ENCODE measurements around the gene PCDHGB6.
A peak's percentile ranks its signal among the peaks of the same experiment; 100 is the strongest.
"Not testable (repeated sequence)": the region's sequence is repeated elsewhere in the genome, so short reads cannot be mapped to it uniquely, and the experiment has no call there.

Gene PCDHGB6

DNA sequence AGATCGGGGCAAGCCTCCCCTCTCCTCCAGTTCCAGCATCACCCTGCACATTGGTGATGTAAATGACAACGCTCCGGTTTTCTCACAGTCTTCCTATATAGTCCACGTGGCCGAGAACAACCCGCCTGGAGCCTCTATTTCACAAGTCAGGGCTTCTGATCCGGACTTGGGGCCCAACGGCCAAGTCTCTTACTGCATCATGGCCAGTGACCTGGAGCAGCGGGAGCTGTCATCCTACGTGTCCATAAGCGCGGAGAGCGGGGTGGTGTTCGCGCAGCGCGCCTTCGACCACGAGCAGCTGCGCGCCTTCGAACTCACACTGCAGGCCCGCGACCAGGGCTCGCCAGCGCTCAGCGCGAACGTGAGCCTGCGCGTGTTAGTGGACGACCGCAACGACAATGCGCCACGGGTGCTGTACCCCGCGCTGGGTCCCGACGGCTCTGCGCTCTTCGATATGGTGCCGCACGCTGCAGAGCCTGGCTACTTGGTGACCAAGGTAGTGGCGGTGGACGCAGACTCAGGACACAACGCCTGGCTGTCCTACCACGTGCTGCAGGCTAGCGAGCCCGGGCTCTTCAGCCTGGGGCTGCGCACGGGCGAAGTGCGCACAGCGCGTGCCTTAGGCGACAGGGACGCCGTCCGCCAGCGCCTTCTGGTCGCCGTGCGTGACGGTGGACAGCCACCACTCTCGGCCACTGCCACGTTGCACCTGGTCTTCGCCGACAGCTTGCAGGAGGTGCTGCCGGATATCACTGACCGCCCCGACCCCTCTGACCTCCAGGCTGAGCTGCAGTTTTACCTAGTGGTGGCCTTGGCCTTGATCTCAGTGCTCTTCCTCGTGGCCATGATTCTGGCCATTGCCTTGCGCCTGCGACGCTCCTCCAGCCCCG lies 18.4 kb upstream of the PCDHGB6 start:
- no peak for DNase-seq

DNA sequence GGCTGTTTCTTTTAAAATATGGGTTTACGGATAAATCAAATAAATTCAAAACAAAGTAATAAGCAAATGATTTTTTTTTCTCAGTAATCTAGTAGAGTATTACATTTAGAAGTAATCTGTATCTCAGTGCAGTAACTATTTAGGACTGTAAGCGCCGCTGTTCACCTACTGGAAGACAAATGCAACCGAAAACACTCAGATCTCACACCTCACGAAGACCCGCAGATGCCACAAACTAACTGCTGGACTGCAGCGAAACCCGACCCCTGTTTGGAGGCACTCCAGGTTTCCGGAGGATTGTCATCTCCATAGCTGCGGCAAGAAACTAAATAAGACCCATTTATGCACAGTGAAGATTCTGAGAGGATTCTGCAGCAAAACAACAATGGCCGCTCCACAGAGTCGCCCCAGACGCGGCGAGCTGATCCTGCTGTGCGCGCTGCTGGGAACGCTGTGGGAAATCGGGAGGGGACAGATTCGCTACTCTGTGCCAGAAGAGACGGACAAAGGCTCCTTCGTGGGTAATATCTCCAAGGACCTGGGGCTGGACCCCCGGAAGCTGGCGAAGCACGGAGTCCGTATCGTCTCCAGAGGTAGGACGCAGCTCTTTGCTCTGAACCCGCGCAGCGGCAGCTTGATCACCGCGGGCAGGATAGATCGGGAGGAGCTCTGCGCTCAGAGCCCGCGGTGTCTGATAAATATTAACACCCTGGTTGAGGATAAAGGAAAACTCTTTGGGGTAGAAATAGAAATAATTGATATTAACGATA lies 15.2 kb upstream of the PCDHGB6 start, which contains the start of gene PCDHGA8:
Gene PCDHGA8, plus strand, starts transcription at position 205 of the 770 bp plus-strand sequence. Its CDS starts 181 bp downstream, at position 386.
- peak; percentile 10 for DNase-seq

DNA sequence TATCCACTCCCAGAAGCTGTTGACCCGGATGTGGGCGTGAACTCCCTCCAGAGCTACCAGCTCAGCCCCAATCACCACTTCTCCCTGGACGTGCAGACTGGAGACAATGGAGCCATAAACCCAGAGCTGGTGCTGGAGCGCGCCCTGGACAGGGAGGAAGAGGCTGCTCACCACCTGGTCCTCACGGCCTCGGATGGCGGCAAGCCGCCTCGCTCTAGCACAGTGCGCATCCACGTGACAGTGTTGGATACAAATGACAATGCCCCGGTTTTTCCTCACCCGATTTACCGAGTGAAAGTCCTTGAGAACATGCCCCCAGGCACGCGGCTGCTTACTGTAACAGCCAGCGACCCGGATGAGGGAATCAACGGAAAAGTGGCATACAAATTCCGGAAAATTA lies 14.6 kb upstream of the PCDHGB6 start:
- DNase-seq = no peak

DNA sequence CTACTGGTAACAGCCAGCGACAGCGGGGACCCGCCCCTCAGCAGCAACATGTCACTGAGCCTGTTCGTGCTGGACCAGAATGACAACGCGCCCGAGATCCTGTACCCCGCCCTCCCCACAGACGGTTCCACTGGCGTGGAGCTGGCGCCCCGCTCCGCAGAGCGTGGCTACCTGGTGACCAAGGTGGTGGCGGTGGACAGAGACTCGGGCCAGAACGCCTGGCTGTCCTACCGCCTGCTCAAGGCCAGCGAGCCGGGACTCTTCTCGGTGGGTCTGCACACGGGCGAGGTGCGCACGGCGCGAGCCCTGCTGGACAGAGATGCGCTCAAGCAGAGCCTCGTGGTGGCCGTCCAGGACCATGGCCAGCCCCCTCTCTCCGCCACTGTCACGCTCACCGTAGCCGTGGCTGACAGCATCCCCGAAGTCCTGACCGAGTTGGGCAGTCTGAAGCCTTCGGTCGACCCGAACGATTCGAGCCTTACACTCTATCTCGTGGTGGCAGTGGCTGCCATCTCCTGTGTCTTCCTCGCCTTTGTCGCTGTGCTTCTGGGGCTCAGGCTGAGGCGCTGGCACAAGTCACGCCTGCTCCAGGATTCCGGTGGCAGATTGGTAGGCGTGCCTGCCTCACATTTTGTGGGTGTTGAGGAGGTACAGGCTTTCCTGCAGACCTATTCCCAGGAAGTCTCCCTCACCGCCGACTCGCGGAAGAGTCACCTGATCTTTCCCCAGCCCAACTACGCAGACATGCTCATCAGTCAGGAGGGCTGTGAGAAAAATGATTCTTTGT lies 13.2 kb upstream of the PCDHGB6 start:
- not testable (repeated sequence) for DNase-seq

DNA sequence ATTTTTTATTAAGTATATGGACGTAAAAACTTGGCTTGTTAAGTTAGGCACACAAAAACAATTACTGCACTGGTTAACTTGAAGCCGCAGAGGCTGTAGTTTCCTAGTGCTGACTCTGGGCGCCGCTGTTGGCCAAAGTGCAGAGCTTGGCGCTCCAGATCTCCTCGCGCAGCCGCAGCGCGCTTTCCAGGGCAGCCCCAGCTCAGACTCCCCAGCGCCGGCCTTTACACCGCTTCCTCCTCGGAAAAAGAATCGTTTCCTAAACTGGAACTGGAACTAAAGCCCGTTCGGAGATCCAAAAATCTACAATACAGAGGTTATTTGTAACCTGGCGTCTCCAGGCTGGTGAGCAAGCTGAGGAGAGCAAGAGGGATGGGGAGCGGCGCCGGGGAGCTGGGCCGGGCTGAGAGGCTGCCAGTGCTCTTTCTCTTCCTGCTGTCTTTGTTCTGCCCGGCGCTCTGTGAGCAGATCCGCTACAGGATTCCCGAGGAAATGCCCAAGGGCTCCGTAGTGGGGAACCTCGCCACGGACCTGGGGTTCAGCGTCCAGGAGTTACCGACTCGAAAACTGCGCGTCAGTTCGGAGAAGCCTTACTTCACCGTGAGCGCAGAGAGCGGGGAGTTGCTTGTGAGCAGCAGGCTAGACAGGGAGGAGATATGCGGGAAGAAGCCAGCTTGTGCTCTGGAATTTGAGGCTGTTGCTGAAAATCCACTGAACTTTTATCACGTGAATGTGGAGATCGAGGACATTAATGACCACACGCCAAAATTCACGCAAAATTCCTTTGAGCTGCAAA lies 9.9 kb upstream of the PCDHGB6 start, which contains the start of gene PCDHGB5:
Gene PCDHGB5, plus strand, starts transcription at position 192 of the 796 bp plus-strand sequence. Its CDS starts 181 bp downstream, at position 373.
- DNase-seq = peak; percentile 70

DNA sequence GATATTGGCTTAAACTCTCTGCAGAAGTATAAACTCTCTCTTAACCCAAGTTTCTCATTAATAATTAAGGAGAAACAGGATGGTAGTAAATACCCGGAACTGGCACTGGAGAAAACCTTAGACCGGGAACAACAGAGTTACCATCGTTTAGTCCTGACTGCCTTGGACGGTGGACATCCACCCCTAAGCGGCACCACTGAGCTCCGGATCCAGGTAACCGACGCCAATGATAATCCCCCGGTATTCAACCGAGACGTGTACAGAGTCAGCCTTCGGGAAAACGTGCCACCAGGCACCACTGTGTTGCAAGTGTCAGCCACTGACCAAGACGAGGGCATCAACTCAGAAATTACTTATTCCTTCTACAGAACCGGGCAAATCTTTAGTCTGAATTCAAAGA lies 9.2 kb upstream of the PCDHGB6 start:
- DNase-seq = no peak

DNA sequence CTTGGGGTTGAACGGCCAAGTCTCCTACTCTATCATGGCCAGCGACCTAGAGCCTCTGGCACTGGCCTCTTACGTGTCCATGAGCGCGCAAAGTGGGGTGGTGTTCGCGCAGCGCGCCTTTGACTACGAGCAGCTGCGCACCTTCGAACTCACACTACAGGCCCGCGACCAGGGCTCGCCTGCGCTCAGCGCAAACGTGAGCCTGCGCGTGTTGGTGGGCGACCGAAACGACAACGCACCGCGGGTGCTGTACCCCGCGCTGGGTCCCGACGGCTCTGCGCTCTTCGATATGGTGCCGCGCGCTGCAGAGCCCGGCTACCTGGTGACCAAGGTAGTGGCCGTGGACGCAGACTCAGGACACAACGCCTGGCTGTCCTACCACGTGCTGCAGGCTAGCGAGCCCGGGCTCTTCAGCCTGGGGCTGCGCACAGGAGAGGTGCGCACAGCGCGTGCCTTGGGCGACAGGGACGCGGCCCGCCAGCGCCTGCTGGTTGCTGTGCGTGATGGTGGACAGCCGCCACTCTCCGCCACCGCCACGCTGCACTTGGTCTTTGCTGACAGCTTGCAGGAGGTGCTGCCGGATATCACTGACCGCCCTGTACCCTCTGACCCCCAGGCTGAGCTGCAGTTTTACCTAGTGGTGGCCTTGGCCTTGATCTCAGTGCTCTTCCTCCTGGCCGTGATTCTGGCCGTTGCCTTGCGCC lies 8.1 kb upstream of the PCDHGB6 start:
- no peak for DNase-seq

DNA sequence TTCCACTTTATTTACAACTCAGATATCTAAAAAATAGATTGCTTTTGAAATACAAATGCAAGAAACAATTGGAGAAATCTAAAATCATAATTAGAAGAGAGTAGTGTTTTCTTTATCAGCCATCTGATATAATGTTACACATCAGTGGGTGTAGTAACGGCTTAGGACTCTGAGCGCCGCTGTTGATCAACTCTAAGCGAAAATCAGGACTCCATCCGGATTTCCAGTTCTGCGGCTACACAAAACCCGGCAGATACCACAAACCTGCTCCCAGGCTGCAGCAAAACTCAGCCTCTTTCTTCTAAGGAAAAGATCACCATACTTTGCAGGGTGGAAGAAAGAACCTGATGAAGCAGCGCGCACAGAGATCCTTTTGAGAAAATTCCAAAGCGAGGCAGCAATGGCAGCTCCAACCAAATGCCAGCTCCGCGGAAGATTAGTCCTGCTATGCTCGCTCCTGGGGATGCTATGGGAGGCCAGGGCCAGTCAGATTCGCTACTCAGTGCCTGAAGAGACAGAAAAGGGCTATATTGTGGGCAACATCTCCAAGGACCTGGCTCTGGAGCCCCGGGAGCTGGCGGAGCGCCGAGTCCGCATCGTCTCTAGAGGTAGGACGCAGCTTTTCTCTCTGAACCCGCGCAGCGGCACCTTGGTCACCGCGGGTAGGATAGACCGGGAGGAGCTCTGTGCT lies 5.1 kb upstream of the PCDHGB6 start, which contains the start of gene PCDHGA9:
Gene PCDHGA9, plus strand, starts transcription at position 226 of the 691 bp plus-strand sequence. Its CDS starts 175 bp downstream, at position 401.
- peak; percentile 49 for DNase-seq

DNA sequence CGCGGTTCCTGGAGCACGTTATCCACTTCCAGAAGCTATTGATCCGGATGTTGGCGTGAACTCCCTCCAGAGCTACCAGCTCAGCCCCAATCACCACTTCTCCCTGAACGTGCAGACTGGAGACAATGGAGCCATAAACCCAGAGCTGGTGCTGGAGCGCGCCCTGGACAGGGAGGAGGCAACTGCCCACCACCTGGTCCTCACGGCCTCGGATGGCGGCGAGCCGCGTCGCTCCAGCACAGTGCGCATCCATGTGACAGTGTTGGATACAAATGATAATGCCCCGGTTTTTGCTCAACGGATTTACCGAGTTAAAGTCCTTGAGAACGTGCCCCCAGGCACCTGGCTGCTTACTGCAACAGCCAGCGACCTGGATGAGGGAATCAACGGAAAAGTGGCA lies 4.4 kb upstream of the PCDHGB6 start:
- DNase-seq = no peak

DNA sequence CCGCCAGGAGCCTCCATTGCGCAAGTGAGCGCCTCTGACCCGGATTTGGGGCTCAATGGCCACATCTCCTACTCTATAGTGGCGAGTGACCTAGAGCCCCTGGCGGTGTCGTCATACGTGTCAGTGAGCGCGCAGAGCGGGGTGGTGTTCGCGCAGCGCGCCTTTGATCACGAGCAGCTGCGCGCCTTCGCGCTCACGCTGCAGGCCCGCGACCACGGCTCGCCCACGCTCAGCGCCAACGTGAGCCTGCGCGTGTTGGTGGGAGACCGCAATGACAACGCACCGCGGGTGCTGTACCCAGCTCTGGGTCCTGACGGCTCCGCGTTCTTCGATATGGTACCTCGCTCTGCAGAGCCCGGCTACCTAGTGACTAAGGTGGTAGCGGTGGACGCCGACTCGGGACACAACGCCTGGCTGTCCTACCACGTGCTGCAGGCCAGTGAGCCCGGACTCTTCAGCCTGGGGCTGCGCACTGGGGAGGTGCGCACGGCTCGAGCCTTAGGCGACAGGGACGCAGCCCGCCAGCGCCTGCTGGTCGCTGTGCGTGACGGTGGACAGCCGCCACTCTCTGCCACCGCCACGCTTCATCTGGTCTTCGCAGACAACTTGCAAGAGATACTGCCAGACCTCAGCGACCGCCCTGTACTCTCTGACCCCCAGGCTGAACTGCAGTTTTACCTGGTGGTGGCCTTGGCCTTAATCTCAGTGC lies 1.9 kb downstream of the PCDHGB6 start:
- no peak for DNase-seq

DNA sequence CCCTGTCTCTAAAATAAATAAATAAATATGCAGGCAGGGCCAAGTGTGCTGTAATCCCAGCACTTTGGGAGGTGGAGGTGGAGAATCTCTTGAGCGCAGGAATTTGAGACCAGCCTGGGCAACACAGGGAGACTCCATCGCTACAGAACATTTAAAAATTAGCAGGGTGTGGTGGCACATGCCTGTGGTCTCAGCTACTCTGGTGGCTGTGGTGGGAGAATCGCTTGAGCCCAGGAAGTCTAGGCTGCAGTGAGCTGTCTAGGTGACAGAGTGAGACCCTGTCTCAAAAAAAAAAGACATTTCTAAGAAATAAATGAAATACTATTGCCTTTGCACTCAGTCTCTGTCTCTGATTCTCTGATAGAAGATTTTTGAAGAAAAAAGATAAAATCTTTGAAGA lies 3.8 kb downstream of the PCDHGB6 start:
- no peak for DNase-seq

DNA sequence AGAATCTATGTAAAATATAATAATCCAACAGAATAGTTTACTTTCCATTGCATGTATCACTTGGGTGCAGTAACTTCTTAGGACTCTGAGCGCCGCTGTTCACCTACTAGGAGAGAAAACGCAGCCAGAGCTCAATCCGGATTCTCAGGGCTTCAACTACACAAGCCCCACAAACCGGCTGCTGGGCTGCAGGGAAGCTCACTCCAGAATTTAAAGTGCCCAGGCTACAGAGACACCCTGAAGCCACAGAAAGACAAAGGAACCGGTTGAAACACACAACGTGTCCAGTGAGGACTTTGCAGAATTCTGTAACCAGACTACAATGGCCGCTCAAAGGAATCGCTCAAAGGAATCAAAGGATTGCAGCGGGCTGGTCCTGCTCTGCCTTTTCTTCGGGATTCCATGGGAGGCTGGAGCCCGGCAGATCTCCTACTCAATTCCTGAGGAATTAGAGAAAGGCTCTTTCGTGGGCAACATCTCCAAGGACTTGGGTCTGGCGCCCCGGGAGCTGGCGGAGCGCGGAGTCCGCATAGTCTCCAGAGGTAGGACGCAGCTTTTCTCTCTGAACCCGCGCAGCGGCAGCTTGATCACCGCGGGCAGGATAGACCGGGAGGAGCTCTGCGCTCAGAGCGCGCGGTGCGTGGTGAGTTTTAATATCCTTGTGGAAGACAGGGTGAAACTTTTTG lies 5.2 kb downstream of the PCDHGB6 start, which contains the start of gene PCDHGA10:
Gene PCDHGA10, plus strand, starts transcription at position 134 of the 686 bp plus-strand sequence. Its CDS starts 189 bp downstream, at position 323.
- peak; percentile 86 for DNase-seq

DNA sequence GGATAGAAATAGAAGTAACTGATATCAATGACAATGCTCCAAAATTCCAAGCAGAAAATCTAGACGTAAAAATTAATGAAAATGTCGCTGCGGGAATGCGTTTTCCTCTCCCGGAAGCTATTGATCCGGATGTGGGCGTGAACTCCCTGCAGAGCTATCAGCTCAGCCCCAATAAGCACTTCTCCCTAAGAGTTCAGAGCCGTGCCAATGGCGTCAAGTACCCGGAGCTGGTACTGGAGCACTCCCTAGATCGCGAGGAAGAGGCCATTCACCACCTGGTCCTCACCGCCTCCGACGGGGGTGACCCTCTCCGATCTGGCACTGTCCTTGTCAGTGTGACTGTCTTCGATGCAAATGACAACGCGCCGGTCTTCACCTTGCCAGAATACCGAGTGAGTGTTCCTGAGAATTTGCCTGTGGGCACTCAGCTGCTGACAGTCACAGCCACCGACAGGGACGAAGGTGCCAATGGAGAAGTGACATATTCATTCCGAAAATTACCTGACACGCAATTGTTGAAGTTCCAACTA lies 5.8 kb downstream of the PCDHGB6 start:
- DNase-seq = no peak

DNA sequence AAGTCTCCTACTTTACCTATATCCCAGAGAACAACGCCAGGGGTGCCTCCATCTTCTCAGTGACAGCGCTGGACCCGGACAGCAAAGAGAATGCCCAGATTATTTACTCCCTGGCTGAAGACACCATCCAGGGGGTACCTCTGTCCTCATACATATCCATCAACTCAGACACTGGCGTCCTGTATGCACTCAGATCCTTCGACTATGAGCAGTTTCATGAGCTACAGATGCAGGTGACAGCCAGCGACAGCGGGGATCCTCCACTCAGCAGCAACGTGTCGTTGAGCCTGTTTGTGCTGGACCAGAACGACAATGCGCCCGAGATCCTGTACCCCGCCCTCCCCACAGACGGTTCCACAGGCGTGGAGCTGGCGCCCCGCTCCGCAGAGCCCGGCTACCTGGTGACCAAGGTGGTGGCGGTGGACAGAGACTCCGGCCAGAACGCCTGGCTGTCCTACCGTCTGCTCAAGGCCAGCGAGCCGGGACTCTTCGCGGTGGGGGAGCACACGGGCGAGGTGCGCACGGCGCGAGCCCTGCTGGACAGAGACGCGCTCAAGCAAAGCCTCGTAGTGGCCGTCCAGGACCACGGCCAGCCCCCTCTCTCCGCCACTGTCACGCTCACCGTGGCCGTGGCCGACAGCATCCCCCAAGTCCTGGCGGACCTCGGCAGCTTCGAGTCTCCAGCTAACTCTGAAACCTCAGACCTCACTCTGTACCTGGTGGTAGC lies 6.9 kb downstream of the PCDHGB6 start:
- DNase-seq = not testable (repeated sequence)

DNA sequence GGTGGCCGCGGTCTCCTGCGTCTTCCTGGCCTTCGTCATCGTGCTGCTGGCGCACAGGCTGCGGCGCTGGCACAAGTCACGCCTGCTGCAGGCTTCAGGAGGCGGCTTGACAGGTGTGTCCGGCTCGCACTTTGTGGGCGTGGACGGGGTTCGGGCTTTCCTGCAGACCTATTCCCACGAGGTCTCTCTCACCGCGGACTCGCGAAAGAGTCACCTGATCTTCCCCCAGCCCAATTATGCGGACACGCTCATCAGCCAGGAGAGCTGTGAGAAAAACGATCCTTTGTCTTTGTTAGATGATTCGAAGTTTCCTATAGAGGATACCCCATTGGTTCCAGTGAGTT lies 7.4 kb downstream of the PCDHGB6 start:
- DNase-seq = not testable (repeated sequence)

DNA sequence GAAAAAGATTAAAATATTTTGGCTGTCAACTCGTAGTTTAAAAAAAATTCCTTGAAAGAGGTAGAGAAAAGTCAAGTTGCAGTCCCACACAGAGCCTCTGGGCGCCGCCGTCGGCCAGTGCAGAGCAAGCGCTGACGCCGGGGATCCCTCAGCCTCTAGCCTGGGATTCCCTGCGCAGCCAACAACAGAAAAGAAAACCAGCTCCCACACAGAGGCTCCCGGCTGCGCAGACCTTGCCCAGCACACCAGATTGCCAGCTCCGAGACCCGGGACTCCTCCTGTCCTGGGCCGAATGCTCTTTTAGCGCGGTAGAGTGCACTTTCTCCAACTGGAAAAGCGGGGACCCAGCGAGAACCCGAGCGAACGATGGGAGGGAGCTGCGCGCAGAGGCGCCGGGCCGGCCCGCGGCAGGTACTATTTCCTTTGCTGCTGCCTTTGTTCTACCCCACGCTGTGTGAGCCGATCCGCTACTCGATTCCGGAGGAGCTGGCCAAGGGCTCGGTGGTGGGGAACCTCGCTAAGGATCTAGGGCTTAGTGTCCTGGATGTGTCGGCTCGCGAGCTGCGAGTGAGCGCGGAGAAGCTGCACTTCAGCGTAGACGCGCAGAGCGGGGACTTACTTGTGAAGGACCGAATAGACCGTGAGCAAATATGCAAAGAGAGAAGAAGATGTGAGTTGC lies 9.8 kb downstream of the PCDHGB6 start, which contains the start of gene PCDHGB7:
Gene PCDHGB7, plus strand, starts transcription at position 184 of the 679 bp plus-strand sequence. Its CDS starts 183 bp downstream, at position 367.
- peak; percentile 86 for DNase-seq
